Peyer's patch (tissue), 4 donors: ENCODE results near the gene NRXN3.
A peak's percentile ranks its signal among the peaks of the same experiment; 100 is the strongest.

Experiments
- POLR2A ChIP-seq, 2 donors: fragments of 450-650 bp; IDR thresholded peaks; one replicate each; pipeline ENCODE4 v1.5.1; 2017; ENCODE audit warnings: antibody characterized with exemption in 2 of 2, mild to moderate bottlenecking in 2 of 2, moderate library complexity in 2 of 2
- TF ChIP-seq, protein P1 (sequence below), 6 experiments: fragments of 450-650 bp in 4 of 6; fragments of 200-600 bp in 2 of 6; sonication (generic) in 1 of 6; IDR thresholded peaks; one replicate each; pipeline ENCODE4 v1.5.1; 2017 to 2019; ENCODE audit warnings: antibody characterized with exemption in 6 of 6, mild to moderate bottlenecking in 3 of 6, moderate library complexity in 1 of 6

DNA sequence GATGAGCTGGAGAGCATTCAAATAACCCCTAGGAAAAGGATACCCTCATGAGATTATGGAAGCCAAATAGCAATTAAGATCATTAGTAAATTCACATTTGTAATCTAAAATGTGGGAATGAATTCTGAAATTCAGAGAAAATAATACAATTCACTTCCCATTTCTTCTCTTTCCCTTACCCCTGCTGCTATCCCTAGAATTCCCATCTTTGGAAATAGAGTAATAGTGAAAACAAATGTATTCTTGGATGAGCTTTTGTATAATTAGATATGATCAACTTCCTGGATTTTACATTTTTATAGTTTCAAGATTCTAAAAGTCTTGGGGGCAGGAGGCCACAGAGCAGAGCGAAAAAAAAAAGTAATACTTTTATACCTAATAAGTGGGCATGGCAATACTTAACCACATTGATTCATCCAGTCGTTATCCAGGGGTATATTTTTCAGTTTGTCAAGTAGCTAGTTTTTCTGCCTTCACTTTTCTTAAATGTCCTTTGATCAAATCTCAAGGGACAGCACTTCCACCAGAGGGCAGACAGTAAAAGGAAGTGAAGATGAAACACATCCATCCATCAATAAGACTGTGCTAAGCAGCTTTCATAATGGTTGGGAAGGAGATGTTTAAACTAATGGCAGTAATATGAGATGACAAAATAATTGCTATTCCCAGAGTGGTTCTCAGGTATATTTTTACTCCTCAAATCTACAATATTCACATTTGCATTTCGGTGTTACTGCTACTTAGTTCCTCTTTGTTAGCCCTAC is 1639.9 kb downstream of the NRXN3 start:
- TF ChIP-seq, protein P1, sequence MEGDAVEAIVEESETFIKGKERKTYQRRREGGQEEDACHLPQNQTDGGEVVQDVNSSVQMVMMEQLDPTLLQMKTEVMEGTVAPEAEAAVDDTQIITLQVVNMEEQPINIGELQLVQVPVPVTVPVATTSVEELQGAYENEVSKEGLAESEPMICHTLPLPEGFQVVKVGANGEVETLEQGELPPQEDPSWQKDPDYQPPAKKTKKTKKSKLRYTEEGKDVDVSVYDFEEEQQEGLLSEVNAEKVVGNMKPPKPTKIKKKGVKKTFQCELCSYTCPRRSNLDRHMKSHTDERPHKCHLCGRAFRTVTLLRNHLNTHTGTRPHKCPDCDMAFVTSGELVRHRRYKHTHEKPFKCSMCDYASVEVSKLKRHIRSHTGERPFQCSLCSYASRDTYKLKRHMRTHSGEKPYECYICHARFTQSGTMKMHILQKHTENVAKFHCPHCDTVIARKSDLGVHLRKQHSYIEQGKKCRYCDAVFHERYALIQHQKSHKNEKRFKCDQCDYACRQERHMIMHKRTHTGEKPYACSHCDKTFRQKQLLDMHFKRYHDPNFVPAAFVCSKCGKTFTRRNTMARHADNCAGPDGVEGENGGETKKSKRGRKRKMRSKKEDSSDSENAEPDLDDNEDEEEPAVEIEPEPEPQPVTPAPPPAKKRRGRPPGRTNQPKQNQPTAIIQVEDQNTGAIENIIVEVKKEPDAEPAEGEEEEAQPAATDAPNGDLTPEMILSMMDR (IDR thresholded peaks at IDR 0.05) = peak in 1 of 6 experiments; percentile 14
- no peak for TF ChIP-seq POLR2A (IDR thresholded peaks at IDR 0.05)
